Uterus (tissue), 4 donors: Measurements from ENCODE around the gene SLC8B1. TPM values are rescaled to one million over a fixed set of nuclear protein-coding genes. Genes with fewer than 3 reads are reported as not detected.

Experiments
- DNase-seq, 2 donors: peaks; one replicate each; pipeline ENCODE4 v3.0.0-alpha.2; 2019 to 2020
- H3K27ac ChIP-seq, 2 donors: fragments of 200-600 bp; sonication (generic); 1 replicate in 1 of 2; 2 replicates in 1 of 2; pipeline ENCODE4 v1.5.1; 2016 to 2018
- H3K27me3 ChIP-seq, 2 donors: fragments of 200-600 bp; sonication (generic); one replicate each; pipeline ENCODE4 v1.5.1; 2018 to 2019; ENCODE audit warnings: control low read depth in 1 of 2
- H3K36me3 ChIP-seq, 2 donors: fragments of 200-600 bp; sonication (generic); one replicate each; pipeline ENCODE4 v1.5.1; 2019; ENCODE audit warnings: control low read depth in 1 of 2
- H3K4me1 ChIP-seq, 2 donors: fragments of 200-600 bp; sonication (generic); one replicate each; pipeline ENCODE4 v1.5.1; 2018 to 2019; ENCODE audit warnings: control low read depth in 1 of 2
- H3K4me3 ChIP-seq, 2 donors: fragments of 200-600 bp; sonication (generic); 1 replicate in 1 of 2; 2 replicates in 1 of 2; pipeline ENCODE4 v1.5.1; 2018 to 2019; ENCODE audit warnings: mild to moderate bottlenecking in 1 of 2
- H3K9me3 ChIP-seq, 2 donors: fragments of 200-600 bp; sonication (generic); one replicate each; pipeline ENCODE4 v1.5.1; 2019; ENCODE audit warnings: control low read depth in 1 of 2
- POLR2A ChIP-seq, 2 donors: fragments of 450-650 bp; IDR thresholded peaks; one replicate each; pipeline ENCODE4 v1.6.1; 2016; ENCODE audit warnings: antibody characterized with exemption in 2 of 2, mild to moderate bottlenecking in 1 of 2, moderate library complexity in 1 of 2
- intact Hi-C: fragments of 100-400 bp; cut with DNase I; formaldehyde crosslinking; loops from one replicate; pipeline ENCODE4 v1.15.1; 2023; ENCODE audit warnings: low total_unique reads
- total RNA-seq, 4 donors: library from RNA; depleted of rRNA in 3 of 4; stranded (reverse); fragments of >200 nt in 3 of 4; gene quantifications; one replicate each; pipeline versions ENCODE4 v1.1.0 to v1.2.4, GENCODE V29; 2014 to 2023
- TF ChIP-seq, protein P1 (sequence below), 4 experiments: fragments of 200-600 bp in 2 of 4; fragments of 450-650 bp in 2 of 4; sonication (generic) in 2 of 4; IDR thresholded peaks; one replicate each; pipeline ENCODE4 v1.5.1; 2016 to 2019; ENCODE audit warnings: antibody characterized with exemption in 4 of 4, mild to moderate bottlenecking in 2 of 4, moderate library complexity in 1 of 4
- donor health status: DM: yes; HTN: yes; CAD: no.

Gene SLC8B1
- total RNA-seq, 4 donors from 2014 or later, result 14.2 to 47.1 (median 36.2) TPM

DNA sequence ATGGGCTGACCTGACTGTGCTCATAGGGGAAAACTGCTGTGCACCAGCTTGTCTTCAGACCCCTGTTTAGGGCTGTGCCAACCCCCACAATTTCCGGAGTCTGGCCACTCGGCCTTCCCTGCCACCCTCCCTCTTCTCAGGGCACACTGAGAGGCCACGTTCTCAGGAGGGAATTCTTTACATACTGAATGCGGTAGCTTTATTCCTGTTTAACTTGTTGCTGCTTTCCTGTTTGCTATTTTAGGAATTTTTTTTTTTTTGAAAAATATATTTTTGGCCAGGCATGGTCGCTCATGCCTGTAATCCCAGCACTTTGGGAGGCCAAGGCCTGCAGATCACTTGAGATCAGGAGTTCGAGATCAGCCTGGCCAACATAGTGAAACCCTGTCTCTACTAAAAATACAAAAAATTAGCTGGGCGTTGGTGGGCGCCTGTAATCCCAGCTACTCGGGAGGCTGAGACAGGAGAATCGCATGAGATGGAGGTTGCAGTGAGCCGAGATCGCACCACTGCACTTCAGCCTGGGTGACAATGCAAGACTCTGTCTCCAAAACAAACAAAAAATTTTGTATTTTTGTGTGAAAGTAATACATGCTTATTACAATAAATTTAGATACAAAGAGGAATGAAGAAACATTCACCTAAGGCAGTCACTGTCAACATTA is 74.1 kb downstream of the SLC8B1 start:
- intact Hi-C loops, result no loop called here
- Histone ChIP-seq H3K9me3 (no peaks in the 10 kb centered on the region), H3K27ac (peak overlapping the region; percentile 70 to 74), H3K4me3 (no peak overlapping the region), H3K36me3 (no peaks in the 10 kb centered on the region), H3K4me1 (no peaks in the 10 kb centered on the region), H3K27me3 (no peaks in the 10 kb centered on the region)
- no peak for DNase-seq
- no peak for TF ChIP-seq POLR2A (IDR thresholded peaks at IDR 0.05)
- TF ChIP-seq, protein P1, sequence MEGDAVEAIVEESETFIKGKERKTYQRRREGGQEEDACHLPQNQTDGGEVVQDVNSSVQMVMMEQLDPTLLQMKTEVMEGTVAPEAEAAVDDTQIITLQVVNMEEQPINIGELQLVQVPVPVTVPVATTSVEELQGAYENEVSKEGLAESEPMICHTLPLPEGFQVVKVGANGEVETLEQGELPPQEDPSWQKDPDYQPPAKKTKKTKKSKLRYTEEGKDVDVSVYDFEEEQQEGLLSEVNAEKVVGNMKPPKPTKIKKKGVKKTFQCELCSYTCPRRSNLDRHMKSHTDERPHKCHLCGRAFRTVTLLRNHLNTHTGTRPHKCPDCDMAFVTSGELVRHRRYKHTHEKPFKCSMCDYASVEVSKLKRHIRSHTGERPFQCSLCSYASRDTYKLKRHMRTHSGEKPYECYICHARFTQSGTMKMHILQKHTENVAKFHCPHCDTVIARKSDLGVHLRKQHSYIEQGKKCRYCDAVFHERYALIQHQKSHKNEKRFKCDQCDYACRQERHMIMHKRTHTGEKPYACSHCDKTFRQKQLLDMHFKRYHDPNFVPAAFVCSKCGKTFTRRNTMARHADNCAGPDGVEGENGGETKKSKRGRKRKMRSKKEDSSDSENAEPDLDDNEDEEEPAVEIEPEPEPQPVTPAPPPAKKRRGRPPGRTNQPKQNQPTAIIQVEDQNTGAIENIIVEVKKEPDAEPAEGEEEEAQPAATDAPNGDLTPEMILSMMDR (IDR thresholded peaks at IDR 0.05), result no peak

DNA sequence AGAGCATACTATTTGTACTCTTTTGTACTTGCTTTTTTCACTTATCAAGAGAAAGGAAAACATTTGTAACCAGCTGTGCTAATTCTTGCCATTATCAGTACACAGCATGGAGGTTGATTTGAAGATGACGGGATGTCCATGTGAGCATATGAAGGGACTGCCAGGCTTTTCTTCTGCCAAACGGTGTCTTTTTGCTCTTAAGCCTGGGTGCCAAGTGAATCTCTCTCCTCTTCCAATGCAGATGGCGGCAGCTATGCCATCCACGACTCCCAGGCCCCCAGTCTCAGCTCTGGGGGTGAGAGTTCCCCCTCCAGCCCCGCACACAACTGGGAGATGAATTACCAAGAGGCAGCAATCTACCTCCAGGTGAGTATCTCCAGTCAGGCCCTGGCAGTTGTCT is 74.8 kb downstream of the SLC8B1 start:
- no peak for DNase-seq
- H3K27ac ChIP-seq, result peak overlapping the region; percentile 70 to 74
- H3K4me1 ChIP-seq, result no peaks in the 10 kb centered on the region
- H3K4me3 ChIP-seq, result no peak overlapping the region
- TF ChIP-seq POLR2A (IDR thresholded peaks at IDR 0.05), result no peak
- H3K27me3 ChIP-seq, result no peaks in the 10 kb centered on the region
- H3K36me3 ChIP-seq, result no peaks in the 10 kb centered on the region
- intact Hi-C loops, result no loop called here
- no peaks in the 10 kb centered on the region for H3K9me3 ChIP-seq

DNA sequence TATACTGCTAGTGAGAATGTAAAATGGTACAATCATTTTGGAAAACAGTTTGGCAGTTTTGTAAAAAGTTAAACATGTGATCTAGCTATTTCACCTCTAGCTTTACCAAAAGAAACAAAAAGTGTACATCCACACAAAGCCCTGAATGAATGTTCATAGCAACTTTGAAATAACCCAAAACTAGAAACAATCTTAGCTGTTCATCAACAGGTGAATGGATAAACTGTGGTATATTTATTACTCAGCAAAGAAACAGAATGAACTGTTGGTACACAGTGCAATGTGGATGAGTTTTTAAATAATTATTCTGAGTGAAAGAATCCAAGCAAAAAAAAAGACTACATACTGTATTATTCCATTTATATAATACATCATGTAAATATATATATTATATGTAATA is 77.3 kb downstream of the SLC8B1 start:
- no peaks in the 10 kb centered on the region for H3K36me3 ChIP-seq

DNA sequence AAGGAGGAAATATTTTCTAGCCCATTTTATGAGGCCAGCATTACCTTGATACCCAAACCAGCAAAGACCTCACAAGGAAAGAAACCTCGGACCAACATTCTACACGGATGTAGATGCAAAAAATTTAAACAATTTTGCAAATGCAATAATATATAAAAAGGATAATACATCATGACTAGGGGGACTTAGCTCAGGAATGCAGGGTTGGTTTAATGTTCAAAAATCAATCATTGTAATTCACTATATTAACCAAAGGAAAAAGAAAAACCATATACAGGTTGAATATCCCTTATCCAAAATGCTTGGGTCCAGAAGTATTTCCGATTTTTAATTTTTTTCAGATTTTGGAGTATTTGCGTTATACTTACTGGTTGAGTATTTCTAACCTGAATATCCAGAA is 80.6 kb downstream of the SLC8B1 start:
- DNase-seq, result no peak
- H3K27me3 ChIP-seq, result no peaks in the 10 kb centered on the region
- intact Hi-C loops, result no loop called here
- H3K4me1 ChIP-seq, result no peaks in the 10 kb centered on the region
- H3K36me3 ChIP-seq, result no peaks in the 10 kb centered on the region
- no peak overlapping the region for H3K27ac ChIP-seq
- no peaks in the 10 kb centered on the region for H3K9me3 ChIP-seq
- H3K4me3 ChIP-seq, result no peak overlapping the region
- TF ChIP-seq POLR2A (IDR thresholded peaks at IDR 0.05), result no peak
- TF ChIP-seq, protein P1 (IDR thresholded peaks at IDR 0.05), result no peak

More for the DNA sequence above, 77.3 kb downstream of the SLC8B1 start:
- TF ChIP-seq, protein P1 (IDR thresholded peaks at IDR 0.05), result no peak
- no peak overlapping the region for H3K4me3 ChIP-seq
- no peaks in the 10 kb centered on the region for H3K9me3 ChIP-seq
- no peaks in the 10 kb centered on the region for H3K27me3 ChIP-seq
- H3K4me1 ChIP-seq, result no peaks in the 10 kb centered on the region
- DNase-seq, result no peak
- peak overlapping the region in 1 of 2 donors; percentile 74 for H3K27ac ChIP-seq
- intact Hi-C loops, result no loop called here

DNA sequence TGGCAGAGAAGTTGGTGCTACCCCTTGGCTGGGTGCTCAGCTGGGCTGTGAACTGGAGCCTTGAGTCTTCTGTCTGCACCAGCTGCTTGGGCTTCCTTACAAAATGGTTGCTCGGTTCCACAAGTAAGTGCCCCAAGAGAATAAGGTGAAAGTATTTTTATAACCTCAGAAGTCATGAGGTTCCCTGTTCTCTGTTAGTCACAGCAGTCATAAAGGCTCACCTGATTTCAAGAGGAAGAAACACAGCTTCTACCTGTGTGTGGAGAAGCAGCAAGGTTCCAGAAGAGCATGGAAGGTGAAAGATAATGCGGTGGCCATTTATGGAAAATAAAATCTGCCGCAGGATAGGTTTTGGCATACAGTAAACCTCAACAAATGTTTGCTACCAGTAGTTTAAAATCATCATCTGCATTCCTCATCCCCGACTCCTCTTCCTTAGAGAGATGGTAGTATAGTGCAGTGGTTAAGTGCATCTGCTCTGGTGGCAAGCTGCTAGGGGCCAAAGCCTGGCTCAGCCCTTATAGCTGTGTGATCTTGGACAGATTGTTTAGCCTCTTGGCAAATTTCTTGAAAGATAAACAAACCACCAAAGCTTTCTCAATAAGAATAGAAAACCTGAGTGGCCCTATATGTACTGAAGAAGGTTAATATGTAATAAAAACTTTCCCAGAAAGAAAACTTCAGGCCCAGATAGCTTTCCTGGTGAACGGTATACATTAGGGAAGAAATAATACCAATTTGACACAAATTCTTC is 81.2 kb downstream of the SLC8B1 start:
- Histone ChIP-seq H3K36me3 (no peaks in the 10 kb centered on the region), H3K4me3 (no peak overlapping the region), H3K4me1 (no peaks in the 10 kb centered on the region), H3K27ac (no peak overlapping the region), H3K9me3 (no peaks in the 10 kb centered on the region), H3K27me3 (no peaks in the 10 kb centered on the region)
- intact Hi-C loops, result no loop called here
- DNase-seq, result no peak
- no peak for TF ChIP-seq POLR2A (IDR thresholded peaks at IDR 0.05)
- TF ChIP-seq, protein P1 (IDR thresholded peaks at IDR 0.05), result no peak
